HL-60/S4 treated with retinoic acid at 250 ng/mL for 4 days and 3 days (cell line): ENCODE data around the gene NUP107.
"Not testable (repeated sequence)": the region's sequence is repeated elsewhere in the genome, so short reads cannot be mapped to it uniquely, and the experiment has no call there.

Experiments used
- in situ Hi-C: fragments of 300-500 bp; cut with MboI; formaldehyde crosslinking; loops from 2 replicates; pipeline ENCODE4 v1.7.0; 2022; ENCODE audit warnings: low sequenced_read_pairs

The NUP107 gene

DNA sequence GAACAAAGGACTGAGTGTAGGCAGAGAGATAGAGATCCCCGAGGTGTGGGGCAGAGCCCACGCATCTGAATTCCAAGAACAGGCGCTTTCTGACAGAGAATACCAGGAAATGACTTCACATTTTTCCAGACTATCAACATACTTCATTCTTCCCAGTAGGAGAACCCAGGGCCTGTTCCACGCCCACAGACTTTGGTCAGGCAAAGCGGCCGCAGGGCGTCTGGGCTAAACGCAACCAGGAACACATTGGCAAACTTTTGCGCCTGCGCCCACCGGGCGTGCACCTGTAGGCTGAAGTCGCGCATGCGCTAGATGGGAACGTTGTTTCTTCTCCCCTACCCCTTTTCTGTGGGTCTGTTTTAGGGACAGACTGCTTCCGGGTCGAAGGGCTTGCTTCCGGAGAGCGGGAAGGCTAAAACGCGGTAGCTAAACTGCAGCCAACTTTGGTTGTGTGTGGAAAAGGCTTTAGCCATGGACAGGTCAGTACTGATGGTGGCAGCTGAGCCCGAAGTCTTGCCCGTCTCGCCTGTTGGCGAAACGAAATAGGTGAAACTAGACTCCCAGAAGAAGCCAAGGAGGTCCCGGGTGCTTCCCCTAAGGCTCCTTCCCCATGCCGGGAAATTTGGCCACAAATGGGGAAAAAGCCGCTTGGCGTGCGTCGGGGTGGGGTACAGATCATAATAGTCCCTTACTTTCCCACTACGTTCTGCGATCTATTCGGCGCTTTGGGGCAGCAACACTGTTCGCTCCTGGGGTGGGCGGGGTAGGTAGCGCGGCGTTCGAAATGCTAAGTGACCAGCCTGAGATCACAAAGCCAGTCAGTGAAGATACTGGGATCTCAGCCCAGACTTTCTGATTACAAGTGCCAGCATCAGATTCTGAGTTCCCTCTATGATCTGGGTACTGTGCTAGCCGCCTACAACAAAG is at the start of gene NUP107:
NUP107 (plus strand) TSS at position 384 of the 927 bp plus-strand sequence; CDS start at position 472, 88 bp downstream.
- in situ Hi-C loops, result no loop called here

DNA sequence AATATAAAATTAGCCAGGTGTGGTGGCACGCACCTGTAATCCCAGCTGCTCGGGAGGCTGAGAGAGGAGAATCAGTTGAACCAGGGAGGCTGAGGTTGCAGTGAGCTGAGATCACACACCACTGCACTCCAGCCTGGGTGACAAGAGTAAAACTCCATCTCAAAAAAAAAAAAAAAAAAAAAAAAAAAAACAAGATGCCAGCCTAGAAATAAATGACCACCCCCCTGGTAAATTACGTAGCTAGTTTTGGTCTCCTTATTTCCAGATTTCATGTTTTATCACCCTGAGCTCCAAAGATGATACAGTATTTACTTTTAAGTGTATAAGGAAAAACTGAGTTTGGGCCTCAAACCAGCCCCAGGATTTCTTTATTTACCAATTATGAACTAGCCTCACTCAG is 49.3 kb upstream of the NUP107 start:
- in situ Hi-C loops, result not testable (repeated sequence)

DNA sequence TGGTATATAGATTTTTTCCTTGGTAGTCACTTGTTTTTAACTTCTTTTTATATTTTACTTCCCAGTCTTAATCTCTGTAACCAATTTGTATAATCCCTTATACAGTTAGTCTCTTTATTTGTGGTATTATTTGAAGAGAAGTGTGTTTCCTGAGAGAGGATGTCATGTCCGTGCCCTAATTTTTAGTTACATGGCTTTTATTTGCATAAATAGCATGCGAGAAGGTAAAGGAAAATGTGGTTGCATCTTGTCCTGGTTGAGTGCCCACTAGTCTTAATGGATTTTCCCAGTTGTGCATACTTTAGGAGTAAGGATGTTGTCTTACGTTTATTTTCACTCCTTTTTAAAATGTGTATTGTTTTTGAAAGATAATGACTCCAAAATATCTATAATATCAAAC is 48.6 kb upstream of the NUP107 start:
- in situ Hi-C loops, result no loop called here

DNA sequence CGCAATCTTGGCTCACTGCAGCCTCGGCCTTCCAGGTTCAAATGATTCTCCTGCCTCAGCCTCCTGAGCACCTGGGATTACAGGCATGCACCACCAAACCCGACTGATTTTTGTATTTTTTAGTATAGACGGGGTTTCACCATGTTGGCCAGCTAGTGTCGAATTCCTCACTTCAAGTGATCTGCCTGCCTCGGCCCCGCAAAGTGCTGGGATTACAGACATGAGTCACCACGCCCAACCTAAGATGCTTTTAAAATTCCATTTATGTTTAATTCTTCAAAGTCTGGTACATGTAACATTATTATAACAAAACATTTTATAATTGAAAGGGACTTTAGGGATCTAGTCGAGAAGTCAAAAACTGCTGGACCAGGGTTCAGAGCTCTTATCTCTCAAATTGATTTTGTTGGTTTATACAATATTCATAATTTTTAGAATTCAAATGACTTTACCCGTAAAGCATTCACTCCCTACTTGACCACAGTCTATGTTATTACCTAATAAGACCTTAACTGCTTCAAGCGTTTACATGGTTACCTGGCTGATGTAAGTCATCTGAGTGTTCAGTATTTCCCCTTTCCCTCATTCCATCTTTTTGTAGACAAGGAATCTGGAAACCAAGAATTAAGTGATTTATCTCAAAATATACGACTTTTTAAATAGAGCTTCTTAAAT is 47.9 kb upstream of the NUP107 start:
- in situ Hi-C loops, result no loop called here

DNA sequence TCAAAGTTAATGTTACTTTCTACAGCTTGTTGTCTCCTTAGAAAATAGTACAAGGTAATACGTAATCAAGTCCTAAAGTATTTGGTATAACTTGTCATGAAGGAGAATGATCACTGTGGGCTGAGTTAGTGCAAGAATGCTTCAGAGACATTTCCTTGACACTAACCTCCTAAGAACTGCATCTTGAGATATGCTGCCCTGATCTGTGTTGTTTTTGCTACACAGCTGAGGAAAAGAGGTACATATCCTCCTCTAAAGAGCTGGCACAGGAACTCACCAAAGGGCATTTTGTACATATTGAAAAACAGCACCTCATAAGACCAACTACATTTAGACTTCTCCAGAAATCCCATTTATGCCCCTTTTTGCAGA is 47.4 kb upstream of the NUP107 start:
- in situ Hi-C loops, result no loop called here

DNA sequence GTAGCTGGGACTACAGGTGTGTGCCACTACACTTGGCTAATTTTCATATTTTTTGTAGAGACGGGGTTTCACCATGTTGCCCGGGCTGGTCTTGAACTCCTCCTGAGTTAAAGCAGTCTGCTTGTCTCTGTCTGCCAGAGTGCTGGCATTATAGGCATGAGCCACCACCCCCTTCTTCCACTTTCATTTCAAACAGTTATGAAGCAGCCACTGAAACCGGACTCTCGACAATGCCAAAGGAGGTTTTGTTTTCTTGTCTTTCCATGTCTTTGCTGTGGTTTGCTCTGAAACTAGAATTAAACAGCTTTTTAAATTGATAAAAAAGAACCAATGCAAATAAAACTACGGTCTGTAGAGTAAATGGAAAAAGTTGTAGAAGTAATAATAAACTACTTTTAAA is 45.6 kb upstream of the NUP107 start:
- in situ Hi-C loops, result no loop called here

DNA sequence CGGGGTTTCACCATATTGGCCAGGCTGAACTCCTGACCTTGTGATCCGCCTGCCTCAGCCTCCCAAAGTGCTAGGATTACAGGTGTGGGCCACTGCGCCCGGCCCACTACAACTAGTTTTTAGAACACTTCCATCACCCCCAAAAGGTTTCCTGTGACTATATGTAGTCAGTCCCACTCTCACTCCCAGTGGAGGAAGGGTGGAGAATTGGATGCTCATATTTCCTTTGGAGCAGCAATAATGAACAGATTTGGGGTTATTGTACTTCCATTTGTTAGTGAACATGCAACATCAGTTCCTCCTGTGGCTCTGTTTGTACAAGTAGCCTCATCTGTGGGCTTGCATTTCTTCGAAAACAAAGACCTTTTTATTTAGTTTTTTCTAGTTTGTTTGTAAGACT is 40.3 kb upstream of the NUP107 start:
- in situ Hi-C loops, result no loop called here

DNA sequence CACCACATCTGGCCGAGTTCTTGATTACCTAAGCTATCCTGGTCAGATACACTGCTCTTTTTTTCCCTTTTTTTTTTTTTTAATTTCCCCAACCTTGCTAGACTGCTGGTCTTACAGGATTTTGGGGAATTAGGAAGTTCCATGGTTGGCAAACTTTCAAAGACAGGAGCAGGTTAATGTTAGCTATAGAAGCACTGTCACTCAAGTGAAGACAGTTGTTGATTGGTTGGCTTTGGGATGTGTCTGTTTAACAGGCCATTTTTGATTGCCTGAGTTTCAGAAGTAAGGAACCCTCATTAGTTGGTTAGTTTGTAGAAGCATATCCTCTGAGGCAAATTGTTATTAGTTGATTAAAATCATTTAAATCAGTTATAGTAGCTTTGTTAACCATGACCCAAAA is 39.3 kb upstream of the NUP107 start:
- in situ Hi-C loops, result no loop called here

DNA sequence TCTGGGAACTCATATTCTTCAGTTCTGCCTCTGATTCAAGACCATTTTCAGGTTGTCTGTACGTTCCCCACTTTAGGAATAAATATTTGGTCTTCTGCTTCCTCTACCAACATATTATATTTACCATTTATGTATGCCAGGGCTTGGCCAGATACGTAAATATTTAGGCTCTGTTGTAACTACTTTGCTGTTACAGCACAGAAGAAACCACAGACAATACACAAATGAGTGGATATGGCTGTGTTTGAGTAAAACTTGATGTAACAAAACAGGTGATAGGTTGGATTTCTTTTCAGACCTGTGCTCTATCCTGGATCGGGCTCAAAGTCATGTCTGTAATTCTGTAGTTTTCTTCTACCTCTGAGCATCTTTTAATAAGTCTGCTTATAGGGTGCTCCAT is 38.6 kb upstream of the NUP107 start:
- in situ Hi-C loops, result no loop called here

- in situ Hi-C loops, result no loop called here
Observed at GRCh38 chr12:68665016-68665569, 21.7 kb upstream of the NUP107 start.

DNA sequence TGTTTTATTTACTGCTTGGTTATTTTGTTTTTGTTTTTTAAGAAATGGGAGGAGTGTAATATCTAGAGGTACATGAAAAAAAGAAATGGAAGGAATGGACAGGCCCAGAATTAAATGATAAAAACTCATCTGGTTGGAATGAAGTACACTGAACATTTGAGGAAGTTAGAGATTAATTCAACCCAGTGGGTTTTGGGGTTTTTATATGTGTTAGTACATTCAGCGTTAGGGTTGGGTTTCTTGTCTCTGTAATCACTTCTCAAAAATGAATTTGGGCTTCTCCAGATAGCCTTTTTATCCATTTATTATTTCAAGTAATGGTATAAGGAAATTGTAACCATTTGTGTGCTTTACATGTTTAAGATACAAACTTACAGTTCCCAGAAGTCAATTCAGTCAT is 19.5 kb upstream of the NUP107 start:
- in situ Hi-C loops, result no loop called here

GRCh38 chr12:68667896-68668295 is 18.9 kb upstream of the NUP107 start:
- in situ Hi-C loops, result no loop called here

DNA sequence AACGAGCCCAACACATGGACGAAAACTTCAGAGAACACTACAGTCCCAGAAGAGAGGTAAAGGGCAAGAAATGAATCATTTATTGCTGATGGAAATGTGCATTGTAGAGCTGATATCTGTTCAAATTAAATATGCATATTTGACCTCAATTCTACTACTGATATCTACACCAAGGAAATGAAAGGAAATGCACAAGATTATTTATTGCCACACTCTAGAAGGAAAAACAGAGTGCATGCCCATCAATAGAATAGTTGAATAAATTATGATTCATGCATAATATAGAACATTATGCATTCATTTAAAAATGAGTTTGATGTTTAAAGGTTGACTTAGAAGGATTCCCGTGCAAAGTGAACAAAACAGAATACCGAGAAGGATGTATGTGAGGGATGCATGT is 15.6 kb upstream of the NUP107 start:
- in situ Hi-C loops, result no loop called here

DNA sequence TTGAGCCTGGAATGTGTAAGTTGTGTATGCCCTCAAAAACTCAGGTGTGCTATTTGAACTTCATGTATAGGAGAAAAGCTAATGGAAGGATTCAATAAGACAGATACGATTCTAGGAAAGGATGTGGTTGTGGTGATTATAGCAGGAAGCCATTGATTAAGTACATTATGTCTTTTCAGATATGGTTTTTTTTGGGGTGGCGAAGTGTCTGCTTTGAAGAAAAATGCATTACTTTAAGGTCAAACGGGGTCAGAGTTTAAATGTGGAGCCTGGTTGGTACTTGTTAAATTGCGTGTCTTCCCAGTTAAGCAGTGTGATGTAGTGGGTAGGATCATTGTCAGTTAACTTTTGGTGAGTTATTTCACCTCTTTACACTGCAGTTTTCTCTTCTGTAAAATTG is 13.0 kb upstream of the NUP107 start:
- in situ Hi-C loops, result no loop called here

DNA sequence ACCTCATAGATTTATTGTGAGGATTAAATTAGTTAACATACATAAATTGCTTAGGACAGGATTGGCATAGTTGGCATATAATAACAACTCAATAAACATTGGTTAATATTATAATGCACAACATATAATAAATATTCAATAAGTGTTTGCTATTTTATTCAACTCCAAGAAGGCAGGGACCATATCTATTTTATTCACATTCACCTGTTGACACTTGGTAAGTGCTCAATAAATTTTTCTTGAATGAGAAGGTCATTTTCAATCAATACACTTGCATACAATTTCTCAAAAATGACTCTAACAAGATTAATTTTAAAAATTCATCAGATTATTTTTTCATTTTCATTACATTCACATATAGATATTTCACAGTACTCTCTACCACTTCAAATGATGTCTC is 12.4 kb upstream of the NUP107 start:
- in situ Hi-C loops, result no loop called here

GRCh38 chr12:68675101-68675842 is 11.5 kb upstream of the NUP107 start:
- in situ Hi-C loops, result no loop called here

DNA sequence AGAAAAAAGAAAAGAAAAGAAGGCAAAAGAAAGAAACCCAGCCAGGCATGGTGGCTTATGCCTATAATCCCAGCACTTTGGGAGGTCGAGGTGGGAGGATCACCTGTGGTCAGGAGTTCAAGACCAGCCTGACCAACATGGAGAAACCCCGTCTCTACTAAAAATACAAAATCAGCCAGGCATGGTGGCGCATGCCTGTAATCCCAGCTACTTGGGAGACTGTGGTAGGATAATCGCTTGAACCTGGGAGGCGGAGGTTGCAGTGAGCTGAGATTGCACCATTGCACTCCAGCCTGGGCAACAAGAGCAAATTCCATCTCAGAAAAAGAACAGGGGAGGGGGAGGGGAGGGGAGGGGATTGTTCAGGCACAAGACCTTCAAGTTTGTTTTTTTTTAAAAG is 9.9 kb upstream of the NUP107 start:
- in situ Hi-C loops, result not testable (repeated sequence)

GRCh38 chr12:68686262-68686594 is 550 bp upstream of the NUP107 start:
- in situ Hi-C loops, result no loop called here

DNA sequence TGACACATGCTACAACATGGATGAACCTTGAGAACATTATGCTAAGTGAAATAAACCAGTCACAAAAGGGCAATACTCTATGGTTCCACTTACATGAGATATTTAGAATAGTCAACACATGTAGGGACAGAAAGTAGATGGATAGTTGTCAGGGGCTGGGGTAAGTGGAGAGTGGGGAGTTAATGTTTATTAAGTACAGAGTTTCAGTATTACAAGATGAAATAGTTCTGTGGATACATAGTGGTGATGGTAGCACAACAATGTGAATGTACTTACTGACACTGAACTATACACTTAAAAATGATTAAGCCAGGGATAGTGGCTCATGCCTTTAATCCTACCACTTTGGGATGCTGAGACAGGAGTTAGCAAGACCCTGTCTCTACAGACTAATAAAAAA is 8.7 kb downstream of the NUP107 start:
- in situ Hi-C loops, result no loop called here

DNA sequence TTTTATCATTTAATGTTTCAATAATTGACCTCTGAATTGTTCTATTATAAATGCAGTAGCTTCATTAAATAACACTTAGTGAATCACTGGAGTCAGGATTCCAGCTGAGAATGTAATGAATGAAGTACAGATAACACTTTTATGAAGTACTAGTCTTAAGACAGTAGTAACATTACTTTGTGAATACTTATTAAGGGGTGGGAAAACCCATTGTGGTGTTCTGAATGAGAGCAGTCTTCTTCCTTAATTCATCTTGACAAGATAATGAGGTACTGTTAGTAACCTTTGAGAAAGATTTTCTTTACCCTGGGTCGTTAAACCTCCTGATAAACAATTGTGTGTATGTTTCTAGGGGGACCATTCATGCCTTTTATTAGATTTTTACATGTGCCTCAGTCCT is 12.7 kb downstream of the NUP107 start:
- in situ Hi-C loops, result no loop called here

DNA sequence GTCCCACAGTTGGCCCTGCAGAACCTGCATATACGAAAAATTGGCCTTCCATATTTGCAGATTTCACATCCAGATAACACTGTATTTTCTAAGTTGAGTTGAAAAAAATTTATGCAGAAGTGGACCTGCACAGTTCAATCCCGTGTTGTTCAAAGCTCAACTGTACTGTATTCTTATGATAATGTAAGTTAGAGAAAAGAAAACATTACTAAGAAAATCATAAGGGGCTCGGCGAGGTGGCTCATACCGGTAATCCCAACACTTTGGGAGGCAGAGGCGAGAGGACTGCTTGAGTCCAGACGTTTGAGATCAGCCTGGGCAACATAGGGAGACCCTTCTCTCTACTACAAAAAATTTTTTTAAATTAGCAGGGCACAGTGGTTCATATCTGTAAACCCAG is 41.0 kb downstream of the NUP107 start:
- in situ Hi-C loops, result no loop called here
